GM19351 (cell line): Measurements from ENCODE around the gene MXRA7.
"Not testable (repeated sequence)": the region's sequence is repeated elsewhere in the genome, so short reads cannot be mapped to it uniquely, and the experiment has no call there.

Experiments used
- ATAC-seq: cut with Tn5 transposase; IDR thresholded peaks from one replicate; pipeline ENCODE4 v1.9.1; 2021; ENCODE audit warnings: mild to moderate bottlenecking, moderate library complexity; ENCODE audit not compliant: unreplicated experiment

The MXRA7 gene

DNA sequence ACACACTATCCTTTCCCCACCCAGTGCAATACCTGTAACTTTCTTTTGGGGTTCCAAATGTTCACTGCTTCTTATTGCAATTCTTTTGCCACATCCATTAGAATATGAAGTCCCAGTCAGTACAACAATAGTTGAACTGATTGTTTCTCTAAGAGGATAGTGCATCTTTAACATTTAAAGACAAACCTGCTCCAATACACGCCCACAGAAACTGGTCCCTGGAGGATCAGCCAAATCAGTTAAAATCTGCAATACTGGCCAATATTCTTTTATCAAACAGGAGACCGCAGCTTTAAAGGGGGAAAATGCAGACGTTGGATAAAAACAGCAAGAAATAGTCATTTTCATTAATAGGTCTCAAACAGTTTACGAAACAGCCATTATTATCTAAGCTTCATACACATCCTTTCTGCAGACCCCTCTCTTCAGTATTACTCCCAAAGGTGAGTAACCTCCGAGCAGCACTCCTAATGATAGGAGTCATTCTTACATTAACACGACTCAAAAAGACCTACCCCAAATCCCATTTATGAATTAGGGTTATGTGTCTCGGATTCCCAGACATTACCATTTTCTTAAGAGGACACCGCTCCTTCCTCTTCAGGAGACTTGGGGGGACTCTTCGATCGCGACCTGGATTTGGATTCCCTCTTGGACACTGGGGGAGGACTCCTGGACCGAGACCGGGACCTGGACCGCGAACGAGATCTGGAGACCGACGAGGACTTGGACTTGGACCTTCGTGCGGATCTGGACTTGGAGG lies 25.0 kb upstream of the MXRA7 start:
- ATAC-seq = no peak

DNA sequence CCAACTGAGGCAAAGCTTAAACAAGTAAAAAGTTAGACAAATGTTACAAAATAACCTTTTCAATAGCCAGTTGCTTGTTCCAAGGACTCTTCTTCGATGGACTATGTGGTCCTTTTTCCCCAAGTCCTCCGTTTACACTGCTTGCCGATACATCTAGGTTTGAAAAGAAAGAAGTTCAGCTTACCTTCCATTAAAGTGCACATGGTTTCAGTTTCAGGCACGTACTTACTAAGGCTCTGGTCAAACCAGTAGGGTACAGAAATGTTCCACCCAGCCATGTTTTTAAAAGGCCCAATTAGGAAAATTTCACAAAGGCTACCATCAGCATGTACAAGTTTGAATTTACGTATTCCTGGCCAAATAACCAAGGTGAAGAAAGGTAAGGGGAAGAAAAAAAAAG lies 24.2 kb upstream of the MXRA7 start:
- ATAC-seq = no peak

DNA sequence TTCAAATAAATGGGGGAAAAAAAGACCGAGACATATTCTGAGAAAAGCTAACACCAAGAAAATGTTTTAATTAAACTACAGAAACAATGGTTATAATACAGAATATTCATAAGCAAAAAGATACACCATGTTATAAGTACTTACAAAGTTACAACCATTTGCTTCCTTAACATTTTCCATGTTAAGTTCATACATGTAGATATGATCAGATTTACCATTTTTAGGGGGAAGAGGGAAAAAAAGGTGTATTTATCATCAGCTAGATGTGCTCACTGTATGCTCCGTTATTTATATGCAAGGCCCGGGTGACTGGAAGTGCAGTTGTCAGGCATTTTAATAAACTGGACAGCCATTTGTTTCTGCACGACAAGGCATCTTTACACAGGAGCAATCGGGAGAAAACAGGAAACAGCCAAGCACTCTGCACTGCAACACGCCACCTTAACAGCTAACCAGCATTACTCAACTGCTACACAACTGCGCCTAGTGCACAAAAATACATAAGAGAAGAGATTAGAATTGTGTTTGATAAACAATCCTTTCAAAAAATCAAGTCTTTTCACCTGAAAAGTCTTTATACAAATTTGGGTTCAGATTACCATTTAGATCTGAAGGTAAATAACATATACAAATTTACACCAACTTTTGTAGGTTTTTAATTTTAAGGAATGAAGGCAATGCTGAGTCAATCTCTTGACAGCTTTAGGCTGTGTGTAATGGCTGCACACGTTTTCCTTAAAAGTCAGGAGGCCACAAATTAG lies 23.5 kb upstream of the MXRA7 start:
- no peak for ATAC-seq

DNA sequence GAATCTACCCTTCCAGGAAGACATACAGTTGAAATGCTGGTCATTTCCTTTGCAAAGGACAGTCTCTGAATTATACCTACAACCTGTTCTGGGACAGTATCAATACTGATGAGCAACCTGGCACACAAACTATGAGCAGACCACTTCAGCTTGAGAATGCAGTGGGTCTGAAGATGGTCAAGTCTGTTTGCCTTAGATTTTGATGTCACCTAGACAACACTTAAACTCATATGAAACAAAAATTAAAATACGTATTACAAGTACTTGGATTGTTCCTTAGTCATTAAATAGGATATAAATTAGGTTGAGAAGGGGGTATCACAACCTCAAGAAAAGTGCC lies 22.8 kb upstream of the MXRA7 start:
- ATAC-seq = no peak

DNA sequence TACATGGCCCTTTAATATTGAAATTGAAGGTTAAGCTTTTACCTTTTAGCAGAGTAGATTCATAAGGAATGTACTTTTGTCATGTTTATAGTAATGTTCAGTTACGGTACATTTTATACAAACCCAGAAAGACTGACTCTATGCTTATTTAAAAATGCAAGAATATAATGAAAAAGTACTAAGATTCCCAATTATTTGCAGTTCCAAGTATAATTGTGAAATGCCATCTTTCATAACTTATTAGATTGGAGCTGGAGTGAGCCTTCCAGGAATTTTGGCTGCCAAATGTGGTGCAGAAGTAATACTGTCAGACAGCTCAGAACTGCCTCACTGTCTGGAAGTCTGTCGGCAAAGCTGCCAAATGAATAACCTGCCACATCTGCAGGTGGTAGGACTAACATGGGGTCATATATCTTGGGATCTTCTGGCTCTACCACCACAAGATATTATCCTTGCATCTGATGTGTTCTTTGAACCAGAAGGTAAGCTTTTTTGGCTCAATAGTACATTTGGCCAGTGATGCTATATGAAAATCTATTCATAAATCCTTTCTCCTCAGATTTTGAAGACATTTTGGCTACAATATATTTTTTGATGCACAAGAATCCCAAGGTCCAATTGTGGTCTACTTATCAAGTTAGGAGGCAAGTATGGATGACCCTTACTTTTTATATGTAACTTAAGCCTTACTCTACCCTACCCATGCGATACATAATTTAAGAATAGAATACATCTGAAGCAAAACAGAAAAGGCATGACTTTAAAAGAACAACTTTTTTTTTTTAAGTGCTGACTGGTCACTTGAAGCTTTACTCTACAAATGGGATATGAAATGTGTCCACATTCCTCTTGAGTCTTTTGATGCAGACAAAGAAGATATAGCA lies 22.2 kb upstream of the MXRA7 start:
- no peak for ATAC-seq

DNA sequence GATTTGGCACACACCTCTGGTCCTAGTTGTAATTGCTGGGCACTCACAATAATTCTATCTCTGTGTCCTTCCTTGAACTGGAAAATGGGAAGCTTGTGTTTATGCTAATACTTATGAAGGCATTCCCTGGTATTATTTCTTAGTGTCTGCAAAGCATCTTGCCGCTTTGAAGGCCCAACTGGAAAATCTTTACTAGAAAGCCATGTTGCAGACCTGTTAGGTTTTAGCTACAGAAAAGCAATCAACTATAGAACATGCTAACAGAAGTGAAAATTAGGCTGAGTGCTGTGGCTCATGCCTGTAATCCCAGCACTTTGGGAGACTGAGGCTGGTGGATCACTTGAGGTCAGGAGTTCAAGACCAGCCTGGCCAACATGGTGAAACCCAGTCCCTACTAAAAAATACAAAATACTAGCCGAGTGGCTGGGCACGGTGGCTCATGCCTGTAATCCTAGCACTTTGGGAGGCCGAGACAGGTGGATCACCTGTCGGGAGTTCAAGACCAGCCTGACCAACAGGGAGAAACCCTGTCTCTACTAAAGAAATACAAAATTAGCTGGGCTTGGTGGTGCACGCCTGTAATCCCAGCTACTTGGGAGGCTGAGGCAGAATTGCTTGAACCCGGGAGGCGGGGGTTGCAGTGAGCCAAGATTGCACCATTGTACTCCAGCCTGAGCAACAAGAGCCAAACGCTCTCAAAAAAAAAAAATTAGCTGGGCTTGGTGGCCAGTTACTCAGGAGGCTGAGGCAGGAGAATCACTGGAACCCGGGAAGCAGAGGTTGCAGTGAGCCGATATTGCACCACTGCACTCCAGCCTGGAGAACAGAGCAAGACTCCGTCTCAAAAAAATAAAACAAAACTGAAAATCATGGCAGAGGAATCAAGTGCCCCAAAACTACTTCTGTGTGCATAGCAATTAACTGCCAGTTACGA lies 21.3 kb upstream of the MXRA7 start:
- ATAC-seq = not testable (repeated sequence)

DNA sequence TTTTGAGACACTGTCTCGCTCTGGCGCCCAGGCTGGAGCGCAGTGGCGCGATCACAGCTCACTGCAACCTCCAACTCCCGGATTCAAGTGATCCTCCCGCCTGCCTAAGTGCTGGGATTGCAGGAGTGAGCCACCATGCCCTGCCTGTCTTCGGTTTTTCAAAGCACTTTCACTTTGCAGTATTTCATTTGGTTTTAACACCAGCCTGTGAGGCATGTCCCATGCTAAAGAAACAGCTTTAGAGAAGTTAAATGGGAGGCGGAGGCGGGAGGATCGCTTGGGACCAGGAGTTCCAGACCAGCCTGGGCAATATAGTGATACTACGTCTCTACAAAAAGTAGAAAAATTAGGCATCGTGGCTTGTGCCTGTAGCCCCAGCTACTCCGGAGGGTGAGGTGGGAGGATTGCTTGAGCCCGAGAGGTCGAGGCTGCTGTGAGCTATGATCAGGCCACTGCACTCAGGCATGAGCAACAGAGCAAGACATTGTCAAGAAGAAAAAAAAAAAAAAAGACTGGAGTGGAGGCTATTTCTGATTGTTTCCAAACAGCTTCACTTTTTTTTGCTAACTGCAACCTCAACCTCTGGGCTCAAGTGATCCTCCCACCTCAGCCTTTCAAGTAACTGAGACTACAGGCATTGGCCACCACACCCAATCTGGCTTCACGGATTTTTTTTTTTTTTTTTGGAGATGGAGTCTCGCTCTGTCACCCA lies 17.1 kb upstream of the MXRA7 start:
- ATAC-seq = no peak

DNA sequence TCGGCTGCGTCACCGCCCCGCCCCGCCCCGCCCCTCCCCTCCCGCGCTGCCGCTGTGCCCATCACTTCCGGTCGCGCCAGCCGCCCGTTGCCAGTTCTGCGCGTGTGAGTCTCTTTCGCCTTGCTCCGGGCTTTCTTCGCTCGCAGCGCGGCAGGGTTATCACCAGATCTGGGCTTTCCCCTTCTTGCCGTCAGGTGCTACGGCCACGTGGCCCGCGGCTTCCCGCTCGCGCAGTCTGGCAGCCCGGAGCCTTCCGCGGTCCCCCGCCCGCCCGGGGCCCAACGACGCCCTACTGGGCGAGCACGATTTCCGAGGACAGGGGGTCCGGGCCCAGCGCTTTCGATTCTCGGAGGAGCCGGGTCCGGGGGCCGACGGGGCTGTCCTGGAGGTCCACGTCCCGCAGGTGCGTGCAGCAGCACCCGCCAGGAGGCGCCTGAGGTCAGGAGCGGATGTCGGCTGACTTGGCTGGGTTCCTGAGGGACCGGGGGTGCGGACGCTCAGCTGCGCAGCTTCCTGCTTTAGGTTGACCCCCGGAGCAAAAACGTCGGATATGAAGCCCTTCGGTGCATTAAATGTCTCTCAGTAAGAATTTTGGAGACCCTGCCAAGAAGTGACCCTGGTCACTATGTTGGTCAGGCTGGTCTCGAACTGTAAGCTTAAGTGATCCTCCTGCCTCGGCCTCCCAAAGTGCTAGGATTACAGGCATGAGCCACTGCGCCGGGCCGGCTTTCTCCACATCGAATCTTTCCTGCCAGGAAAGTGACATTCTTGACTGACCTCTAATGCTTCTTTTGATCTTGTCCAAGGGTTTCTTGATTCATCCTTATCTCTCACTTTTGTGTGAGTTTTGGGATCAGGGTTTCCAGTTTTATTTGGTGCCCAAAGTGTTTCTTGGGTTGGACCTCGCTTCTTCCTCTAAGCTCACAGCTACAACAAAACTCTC lies 16.3 kb upstream of the MXRA7 start, which contains the start of gene METTL23:
TSS of gene METTL23 (plus strand) at position 64 of the 943 bp plus-strand sequence. CDS start 2,872 bp downstream, outside the sequence.
- ATAC-seq = peak; percentile 40

DNA sequence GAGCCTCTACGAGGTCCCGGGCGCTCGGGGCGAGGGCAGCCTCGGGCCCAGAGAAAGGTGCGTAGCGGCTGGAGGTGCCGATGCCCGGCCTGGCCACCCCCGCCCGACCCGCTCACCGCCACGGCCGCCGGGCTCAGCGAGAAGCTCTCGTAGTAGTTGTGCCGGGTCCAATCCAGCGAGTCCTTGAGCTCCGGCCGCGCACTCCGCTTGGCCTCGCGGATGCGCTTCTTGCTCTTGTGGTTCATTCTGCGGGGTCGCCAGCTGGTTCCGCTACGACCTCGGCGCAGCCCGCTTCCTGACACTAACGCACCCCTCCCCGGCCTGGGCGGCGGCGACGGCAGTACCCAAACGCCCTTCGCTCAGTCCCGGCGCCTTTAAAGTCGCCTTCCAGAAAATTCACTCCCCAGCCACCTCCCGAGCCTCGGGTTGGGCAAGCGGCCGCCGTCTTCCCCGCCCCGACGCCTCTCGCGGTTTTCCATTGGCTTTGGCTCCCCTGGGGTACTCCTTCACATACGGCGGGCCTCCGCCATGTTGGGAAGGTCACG lies 15.5 kb upstream of the MXRA7 start, which contains the start of gene JMJD6:
TSS of gene JMJD6 (minus strand) at position 376 of the 545 bp plus-strand sequence. CDS start at position 245, 131 bp downstream.
- ATAC-seq = peak; percentile 62

DNA sequence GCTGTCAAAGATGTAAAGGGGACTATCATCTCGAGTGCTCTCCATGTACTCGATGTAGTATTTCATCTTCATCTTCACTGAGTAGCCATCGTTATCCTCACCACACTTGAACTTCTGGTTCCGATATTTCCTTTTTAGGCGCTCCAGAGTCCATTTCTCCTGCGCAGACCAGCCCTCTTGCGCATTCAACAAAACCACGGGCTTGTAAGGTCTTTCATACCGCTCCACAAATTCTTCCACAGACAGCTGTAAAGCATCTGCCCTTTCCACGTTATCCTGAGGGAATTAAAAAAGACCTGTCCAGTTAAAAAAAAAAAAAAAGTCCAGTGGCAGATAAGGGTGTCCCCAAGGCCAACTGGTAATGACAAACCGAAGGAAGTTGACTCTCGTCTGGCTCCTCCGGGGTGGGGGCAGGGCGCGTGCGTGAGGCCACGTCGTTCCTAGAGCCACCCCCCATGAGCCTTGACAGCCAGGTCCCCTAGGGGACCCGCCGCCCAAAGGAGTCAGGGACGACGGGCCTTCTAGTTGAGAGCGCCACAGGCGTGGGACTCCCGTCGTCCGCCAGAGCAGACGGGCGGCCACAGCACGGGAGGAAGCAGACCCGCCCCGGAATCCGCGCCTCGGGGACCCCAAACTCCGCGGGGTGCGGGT lies 14.9 kb upstream of the MXRA7 start:
- peak; percentile 39 for ATAC-seq

DNA sequence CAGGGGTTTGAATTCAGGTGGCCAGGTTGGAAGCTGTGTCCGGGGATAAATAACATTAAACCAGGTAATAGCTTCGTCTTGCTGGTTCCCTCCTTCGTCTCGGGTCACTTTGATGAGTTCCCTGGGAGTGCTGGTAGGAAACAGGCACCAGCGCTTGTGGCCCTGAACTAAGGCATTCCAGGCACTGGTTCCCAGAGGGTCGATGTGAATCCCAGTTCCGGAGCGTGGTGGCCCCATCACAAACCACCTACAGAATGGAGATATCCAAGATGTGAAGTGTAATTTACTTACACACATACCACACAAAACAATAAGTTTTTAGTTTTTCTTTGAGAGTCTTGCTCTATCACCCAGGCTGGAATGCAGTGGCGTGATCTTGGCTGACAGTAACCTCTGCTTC lies 13.0 kb upstream of the MXRA7 start:
- ATAC-seq = no peak

DNA sequence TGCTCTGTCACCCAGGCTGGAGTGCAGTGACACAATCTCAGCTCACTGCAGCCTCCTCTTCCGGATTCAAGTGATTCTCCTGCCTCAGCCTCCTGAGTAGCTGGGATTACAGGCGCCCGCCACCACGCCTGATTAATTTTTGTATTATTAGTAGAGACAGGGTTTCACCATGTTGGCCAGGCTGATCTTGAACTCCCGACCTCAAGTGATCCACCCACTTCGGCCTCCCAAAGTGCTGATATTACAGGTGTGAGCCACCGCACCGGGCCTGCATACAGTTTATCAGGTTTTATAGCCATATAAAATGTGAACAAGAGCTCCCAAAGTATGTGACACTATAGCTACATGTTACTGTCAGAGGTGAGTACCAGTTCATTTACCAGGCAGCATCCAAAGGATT lies 12.2 kb upstream of the MXRA7 start:
- ATAC-seq = not testable (repeated sequence)

DNA sequence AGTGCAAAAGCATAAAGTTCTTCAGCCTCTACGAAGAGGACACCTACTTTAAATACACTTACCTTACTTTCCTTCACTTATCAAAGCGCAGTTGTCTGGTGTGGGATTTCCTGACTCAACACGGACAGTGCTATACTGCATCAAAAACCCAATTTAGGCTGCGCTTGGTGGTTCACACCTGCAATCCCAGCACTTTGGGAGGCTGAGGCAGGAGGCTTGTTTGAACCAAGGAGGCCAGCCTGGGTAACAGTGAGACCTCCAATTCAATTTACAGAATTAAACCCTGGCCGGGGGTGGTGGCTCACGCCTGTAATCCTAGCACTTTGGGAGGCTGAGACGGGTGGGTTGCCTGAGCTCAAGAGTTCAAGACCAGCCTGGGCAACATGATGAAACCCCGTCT lies 11.5 kb upstream of the MXRA7 start:
- no peak for ATAC-seq

DNA sequence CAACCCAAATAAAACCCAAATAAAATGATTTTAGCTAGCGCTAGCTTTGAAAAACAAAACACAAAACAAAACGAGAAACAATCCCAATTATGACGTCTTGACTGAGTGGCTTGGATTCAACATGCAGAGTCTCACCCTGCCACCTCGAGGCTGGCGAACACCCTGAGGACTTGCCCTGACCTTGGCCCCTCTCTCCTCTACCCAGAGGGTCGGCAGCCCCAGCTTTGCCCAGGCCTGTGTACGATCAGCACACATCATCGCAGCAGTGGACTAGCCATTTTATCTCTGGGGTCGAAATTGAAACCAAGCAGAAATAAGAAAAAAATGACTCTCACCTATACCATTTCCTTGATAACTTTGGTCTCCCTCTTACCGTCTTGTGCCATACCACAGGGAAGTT lies 10.7 kb upstream of the MXRA7 start:
- no peak for ATAC-seq

DNA sequence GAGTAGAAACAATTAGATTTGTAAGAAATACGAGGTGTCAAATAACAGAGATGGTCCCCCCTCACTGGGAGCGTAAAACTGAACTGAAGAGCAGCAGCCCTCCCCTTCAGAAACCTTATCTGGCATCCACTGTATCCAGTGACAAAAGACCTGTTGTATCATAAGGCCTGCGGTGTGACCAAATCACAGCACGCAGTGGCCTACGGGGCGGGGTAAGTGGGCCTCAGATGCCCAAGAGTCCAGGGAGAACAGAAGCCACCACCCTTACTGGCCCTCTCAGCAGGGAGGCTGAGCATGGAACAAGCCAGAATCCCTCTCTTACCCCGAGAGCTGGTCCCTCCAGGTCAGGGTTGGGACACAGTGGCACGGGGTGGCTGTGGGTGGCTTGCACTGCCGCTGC lies 10.2 kb upstream of the MXRA7 start:
- no peak for ATAC-seq

DNA sequence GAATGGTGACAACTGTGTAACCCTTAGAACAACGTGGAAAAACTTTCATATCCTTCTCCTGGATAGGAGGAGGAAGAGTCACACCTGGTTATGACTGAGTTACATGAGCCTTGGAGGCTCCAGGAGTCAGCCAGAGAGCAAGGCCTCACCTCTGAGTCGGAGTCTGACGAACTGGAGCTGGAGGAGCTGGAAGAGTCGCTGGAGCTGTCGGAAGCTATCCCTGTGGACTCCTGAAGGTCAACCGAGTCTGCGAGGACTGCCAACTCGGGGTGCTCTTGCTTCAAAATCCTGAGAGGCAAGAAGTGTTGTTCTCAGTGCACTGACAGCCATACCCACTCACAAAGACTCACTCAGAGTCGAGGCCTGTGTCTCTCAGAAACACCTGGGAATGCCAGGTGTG lies 9.4 kb upstream of the MXRA7 start:
- no peak for ATAC-seq

DNA sequence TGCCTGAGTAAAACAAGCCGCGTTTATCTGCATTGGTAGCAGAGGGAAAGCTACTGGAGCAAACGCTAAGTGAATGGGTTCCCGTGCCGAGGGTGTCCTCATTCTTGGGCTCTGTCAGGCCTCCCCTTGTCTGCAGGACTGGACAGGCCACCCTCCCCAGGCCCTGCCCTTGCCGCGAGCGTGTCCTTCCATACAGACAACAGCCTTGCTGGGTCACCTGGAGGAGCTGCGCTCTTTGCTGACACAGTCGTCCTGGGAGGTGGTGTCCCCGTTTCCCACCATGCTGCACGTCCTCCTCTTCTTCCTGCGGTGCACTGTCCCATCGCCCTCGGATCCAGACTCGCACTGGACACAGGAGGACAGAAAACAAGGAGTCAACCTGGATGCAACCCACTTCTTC lies 7.8 kb upstream of the MXRA7 start:
- ATAC-seq = no peak

DNA sequence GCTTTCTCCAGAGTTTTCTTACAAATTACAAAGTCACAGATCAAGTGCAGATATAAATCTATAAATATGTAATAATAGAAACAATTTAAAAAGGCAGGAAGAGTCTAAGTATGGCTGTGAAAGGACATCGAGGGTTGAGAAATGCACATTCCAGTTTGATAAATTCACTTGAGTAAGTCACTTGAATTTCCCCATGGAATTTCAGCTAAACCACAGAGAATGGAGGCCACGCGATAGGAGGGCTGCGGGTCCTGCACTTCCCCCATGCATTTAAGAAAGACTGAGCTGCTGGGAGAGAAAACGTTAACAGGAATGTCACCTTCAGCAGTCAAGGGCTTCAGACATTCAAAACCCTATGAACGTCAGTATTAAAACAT lies 6.1 kb upstream of the MXRA7 start:
- ATAC-seq = no peak
